ENCODE measurements around the gene LAP3. TPM values are rescaled to one million over a fixed set of nuclear protein-coding genes. Genes with fewer than 3 reads are reported as not detected.

LAP3 gene
- polyA plus RNA-seq, 3 donors, result 98.3 to 127 (median 108) TPM

- 100% methylated on average over 5 of the region's 8 CpGs for WGBS (ENCODE audit: insufficient coverage)
- Mint-ChIP-seq H3K4me3 (no peak overlapping the region), H3K36me3 (no peaks in the 10 kb centered on the region), H3K9me3 (peaks cover 0 to 4% (median 2%) of the 10 kb centered on the region in 7 donors), H3K4me1 (no peaks in the 10 kb centered on the region), H3K27me3 (ENCODE audit: low read depth in 3 of 3) (peaks cover 3 to 15% (median 8%) of the 10 kb centered on the region in 3 donors), H3K27ac (no peak overlapping the region)
- Histone ChIP-seq H3K36me3 (replicated peaks in 1 of 2; ENCODE audit: control insufficient read depth in 1 of 2, insufficient read depth in 2 of 2, low read length in 2 of 2) (no peaks in the 10 kb centered on the region), H4K20me1 (ENCODE audit: insufficient read depth, low read length) (no peaks in the 10 kb centered on the region), H2AFZ (ENCODE audit: insufficient read depth, low read depth, low read length, poor library complexity, severe bottlenecking) (no peak overlapping the region), H3K4me2 (replicated peaks; ENCODE audit: extremely low read depth, low read length, poor library complexity, severe bottlenecking) (no peak overlapping the region), H3K4me1 (ENCODE audit: control insufficient read depth in 1 of 2, insufficient read depth in 2 of 2, low read length in 2 of 2) (no peaks in the 10 kb centered on the region), H3K9me3 (replicated peaks in 1 of 2; ENCODE audit: control insufficient read depth in 1 of 2, insufficient read depth in 1 of 2, low read length in 2 of 2) (peaks cover 0 to 2% of the 10 kb centered on the region in 2 donors), H3K79me2 (ENCODE audit: insufficient read depth, low read length) (no peaks in the 10 kb centered on the region), H3K4me3 (replicated peaks in 1 of 3; ENCODE audit: low read depth in 2 of 3, low read length in 3 of 3) (no peak overlapping the region), H3K9ac (ENCODE audit: insufficient read depth, low read length, poor library complexity, severe bottlenecking) (no peak overlapping the region), H3K27ac (ENCODE audit: low read depth in 1 of 2, low read length in 2 of 2) (no peak overlapping the region), H3K27me3 (ENCODE audit: control insufficient read depth in 2 of 2, insufficient read depth in 2 of 2, low read length in 2 of 2) (no peaks in the 10 kb centered on the region)
- intact Hi-C loops (cut with micrococcal nuclease), result no loop called here
- DNase-seq, result peak in 2 of 3 donors; percentile 42 to 43
- TF ChIP-seq, protein P1, sequence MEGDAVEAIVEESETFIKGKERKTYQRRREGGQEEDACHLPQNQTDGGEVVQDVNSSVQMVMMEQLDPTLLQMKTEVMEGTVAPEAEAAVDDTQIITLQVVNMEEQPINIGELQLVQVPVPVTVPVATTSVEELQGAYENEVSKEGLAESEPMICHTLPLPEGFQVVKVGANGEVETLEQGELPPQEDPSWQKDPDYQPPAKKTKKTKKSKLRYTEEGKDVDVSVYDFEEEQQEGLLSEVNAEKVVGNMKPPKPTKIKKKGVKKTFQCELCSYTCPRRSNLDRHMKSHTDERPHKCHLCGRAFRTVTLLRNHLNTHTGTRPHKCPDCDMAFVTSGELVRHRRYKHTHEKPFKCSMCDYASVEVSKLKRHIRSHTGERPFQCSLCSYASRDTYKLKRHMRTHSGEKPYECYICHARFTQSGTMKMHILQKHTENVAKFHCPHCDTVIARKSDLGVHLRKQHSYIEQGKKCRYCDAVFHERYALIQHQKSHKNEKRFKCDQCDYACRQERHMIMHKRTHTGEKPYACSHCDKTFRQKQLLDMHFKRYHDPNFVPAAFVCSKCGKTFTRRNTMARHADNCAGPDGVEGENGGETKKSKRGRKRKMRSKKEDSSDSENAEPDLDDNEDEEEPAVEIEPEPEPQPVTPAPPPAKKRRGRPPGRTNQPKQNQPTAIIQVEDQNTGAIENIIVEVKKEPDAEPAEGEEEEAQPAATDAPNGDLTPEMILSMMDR (IDR thresholded peaks at IDR 0.05), result no peak
Observed at GRCh38 chr4:17531538-17532285, 45.3 kb upstream of the LAP3 start.

DNA sequence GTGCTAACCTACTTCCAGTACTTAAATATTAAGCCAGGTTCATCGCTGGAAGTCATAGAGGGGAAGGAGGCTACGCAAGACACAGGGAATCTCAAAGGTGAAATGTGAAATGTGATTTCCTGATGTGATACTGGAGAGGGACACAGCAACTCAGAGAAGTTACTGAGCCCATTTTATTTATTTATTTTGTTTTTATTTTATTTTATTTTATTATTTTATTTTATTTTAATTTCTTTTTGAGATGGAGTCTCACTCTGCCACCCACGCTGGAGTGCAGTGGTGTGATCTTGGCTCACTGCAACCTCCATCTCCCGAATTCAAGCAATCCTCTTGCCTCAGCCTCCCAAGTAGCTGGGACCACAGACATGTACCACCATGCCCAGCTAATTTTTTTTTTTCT, 42.3 kb upstream of the LAP3 start:
- Mint-ChIP-seq H3K4me3 (no peak overlapping the region), H3K36me3 (no peaks in the 10 kb centered on the region), H3K27me3 (ENCODE audit: low read depth in 3 of 3) (peaks cover 5 to 9% (median 6%) of the 10 kb centered on the region in 3 donors), H3K4me1 (no peaks in the 10 kb centered on the region), H3K9me3 (peaks cover 0 to 4% (median 2%) of the 10 kb centered on the region in 7 donors), H3K27ac (no peak overlapping the region)
- no CpG with 5 or more reads among the region's 4 CpGs for WGBS (ENCODE audit: insufficient coverage)
- Histone ChIP-seq H3K79me2 (ENCODE audit: insufficient read depth, low read length) (no peaks in the 10 kb centered on the region), H3K9ac (ENCODE audit: insufficient read depth, low read length, poor library complexity, severe bottlenecking) (no peak overlapping the region), H3K4me2 (replicated peaks; ENCODE audit: extremely low read depth, low read length, poor library complexity, severe bottlenecking) (no peak overlapping the region), H2AFZ (ENCODE audit: insufficient read depth, low read depth, low read length, poor library complexity, severe bottlenecking) (no peak overlapping the region), H3K4me3 (replicated peaks in 1 of 3; ENCODE audit: low read depth in 2 of 3, low read length in 3 of 3) (no peak overlapping the region), H3K27ac (ENCODE audit: low read depth in 1 of 2, low read length in 2 of 2) (no peak overlapping the region), H4K20me1 (ENCODE audit: insufficient read depth, low read length) (no peaks in the 10 kb centered on the region), H3K9me3 (replicated peaks in 1 of 2; ENCODE audit: control insufficient read depth in 1 of 2, insufficient read depth in 1 of 2, low read length in 2 of 2) (peaks cover 0 to 2% of the 10 kb centered on the region in 2 donors), H3K4me1 (ENCODE audit: control insufficient read depth in 1 of 2, insufficient read depth in 2 of 2, low read length in 2 of 2) (no peaks in the 10 kb centered on the region), H3K27me3 (ENCODE audit: control insufficient read depth in 2 of 2, insufficient read depth in 2 of 2, low read length in 2 of 2) (no peaks in the 10 kb centered on the region), H3K36me3 (replicated peaks in 1 of 2; ENCODE audit: control insufficient read depth in 1 of 2, insufficient read depth in 2 of 2, low read length in 2 of 2) (no peaks in the 10 kb centered on the region)
- intact Hi-C loops (cut with micrococcal nuclease), result no loop called here
- TF ChIP-seq, protein P1 (IDR thresholded peaks at IDR 0.05), result no peak
- no peak for DNase-seq

Measured in CD14-positive monocyte (primary cell).